Muscle of leg (tissue), 16 donors: ENCODE measurements around the gene STAP2. TPM values are rescaled to one million over a fixed set of nuclear protein-coding genes. Genes with fewer than 3 reads are reported as not detected.

Source experiments
- DNase-seq: peaks from one replicate; pipeline ENCODE4 v3.0.0; 2013
- H3K27ac ChIP-seq: one replicate; pipeline ENCODE4 v1.5.1; 2013; ENCODE audit warnings: mild to moderate bottlenecking, low read length, control low read depth
- H3K27me3 ChIP-seq: one replicate; pipeline ENCODE4 v1.6.1; 2013; ENCODE audit warnings: low read length; ENCODE audit not compliant: control insufficient read depth, insufficient read depth
- H3K36me3 ChIP-seq: one replicate; pipeline ENCODE4 v1.6.1; 2013; ENCODE audit warnings: low read length; ENCODE audit not compliant: control insufficient read depth, insufficient read depth
- H3K4me1 ChIP-seq: one replicate; pipeline ENCODE4 v1.6.1; 2013; ENCODE audit warnings: low read length; ENCODE audit not compliant: control insufficient read depth, insufficient read depth
- H3K4me3 ChIP-seq: one replicate; pipeline ENCODE4 v1.5.1; 2013; ENCODE audit warnings: low read length, control low read depth
- H3K9me3 ChIP-seq: replicated peaks from 2 replicates; pipeline ENCODE4 v1.6.1; 2013; ENCODE audit warnings: low read depth, low read length; ENCODE audit not compliant: control insufficient read depth
- WGBS: methylation state at CpG from one replicate; pipeline ENCODE4 v1.1.5; 2013; ENCODE audit warnings: missing lambda C conversion rate; ENCODE audit not compliant: insufficient coverage; 5-methylcytosine and 5-hydroxymethylcytosine counted together
- long read RNA-seq, 11 donors: transcript quantifications; one replicate each; lab custom pipeline, GENCODE V29; 2026
- polyA plus RNA-seq, 8 donors: library from polyadenylated mRNA; unstranded; fragments of 120-200 nt; gene quantifications; one replicate each; pipeline versions ENCODE4 v1.2.1 to v1.2.3, GENCODE V29; 2013; ENCODE audit warnings: inconsistent platforms in 1 of 8, low replicate concordance in 1 of 8; ENCODE audit not compliant: insufficient read length in 8 of 8, insufficient read depth in 1 of 8
- total RNA-seq: library from RNA; stranded (reverse); fragments of 120-200 nt; gene quantifications from one replicate; pipeline ENCODE4 v1.2.4, GENCODE V29; 2013

STAP2 gene, protein sequence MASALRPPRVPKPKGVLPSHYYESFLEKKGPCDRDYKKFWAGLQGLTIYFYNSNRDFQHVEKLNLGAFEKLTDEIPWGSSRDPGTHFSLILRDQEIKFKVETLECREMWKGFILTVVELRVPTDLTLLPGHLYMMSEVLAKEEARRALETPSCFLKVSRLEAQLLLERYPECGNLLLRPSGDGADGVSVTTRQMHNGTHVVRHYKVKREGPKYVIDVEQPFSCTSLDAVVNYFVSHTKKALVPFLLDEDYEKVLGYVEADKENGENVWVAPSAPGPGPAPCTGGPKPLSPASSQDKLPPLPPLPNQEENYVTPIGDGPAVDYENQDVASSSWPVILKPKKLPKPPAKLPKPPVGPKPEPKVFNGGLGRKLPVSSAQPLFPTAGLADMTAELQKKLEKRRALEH
- 4.8 TPM for total RNA-seq
- polyA plus RNA-seq, result 10 to 100 TPM in 1 of 8 donors, 1 to 10 TPM in 7; 3.9 to 10.8 (median 5.4) TPM
- long read RNA-seq, donor 1, partial matches to known transcripts, result 0 of 1 reads
- long read RNA-seq, donor 1, other reads (novel, unspliced or antisense), result 0 of 1 reads
- long read RNA-seq, donor 2, partial matches to known transcripts, result 0 of 1 reads
- long read RNA-seq, donor 2, other reads (novel, unspliced or antisense), result 0 of 1 reads
- long read RNA-seq, donor 3, result 0 reads
- long read RNA-seq, donor 4, result 0 reads
- long read RNA-seq, donor 5, partial matches to known transcripts, result 0 of 3 reads
- long read RNA-seq, donor 5, other reads (novel, unspliced or antisense), result 0 of 3 reads
- long read RNA-seq, donor 6, partial matches to known transcripts, result 0 of 2 reads
- long read RNA-seq, donor 6, other reads (novel, unspliced or antisense), result 0 of 2 reads
- long read RNA-seq, donor 7, partial matches to known transcripts, result 0 of 2 reads
- long read RNA-seq, donor 7, other reads (novel, unspliced or antisense), result 0 of 2 reads
- long read RNA-seq, donor 8, partial matches to known transcripts, result 0 of 1 reads
- long read RNA-seq, donor 8, other reads (novel, unspliced or antisense), result 0 of 1 reads
- long read RNA-seq, donor 9, result 0 reads
- long read RNA-seq, donor 10, result 0 reads
- long read RNA-seq, donor 11, result 0 reads

DNA sequence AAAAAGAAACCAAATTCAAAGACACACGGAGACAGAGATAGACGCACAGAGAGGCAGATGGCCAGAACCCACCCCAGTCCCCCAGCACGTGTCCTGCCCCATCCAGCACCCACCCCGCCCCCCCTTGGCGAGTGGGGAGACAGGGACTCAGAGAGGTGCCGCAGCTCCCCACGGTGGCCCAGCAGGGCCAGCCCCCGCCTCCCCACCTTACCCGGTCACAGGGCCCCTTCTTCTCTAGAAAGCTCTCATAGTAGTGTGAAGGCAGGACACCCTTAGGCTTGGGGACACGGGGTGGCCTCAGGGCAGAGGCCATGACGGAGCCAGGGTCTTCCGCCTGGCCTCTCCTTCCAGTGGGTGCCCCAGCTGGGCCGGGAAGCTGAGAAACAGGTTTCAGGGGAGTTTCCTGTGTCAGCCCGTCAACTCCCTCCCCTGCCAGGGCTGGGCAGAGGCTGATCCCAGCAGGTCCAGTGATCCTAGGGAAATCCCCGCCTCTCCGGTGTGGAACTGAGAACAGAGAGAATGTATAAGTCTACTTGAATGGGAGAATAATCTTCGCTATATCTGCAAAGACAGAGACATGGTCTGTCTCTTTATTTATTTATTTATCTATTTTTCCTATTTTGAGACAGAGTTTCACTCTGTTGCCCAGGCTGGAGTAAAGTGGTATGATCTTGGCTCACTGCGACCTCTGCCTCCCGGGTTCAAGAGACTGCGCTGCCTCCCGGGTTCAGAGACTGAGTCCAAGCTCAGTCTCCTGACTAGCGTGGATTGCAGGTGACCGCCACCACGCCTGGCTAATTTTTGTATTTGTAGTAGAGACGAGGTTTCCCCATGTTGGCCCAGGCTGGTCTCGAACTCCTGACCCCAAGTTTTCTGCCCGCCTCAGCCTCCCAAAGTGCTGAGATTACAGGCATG, at the start of gene STAP2:
Gene STAP2, minus strand, starts transcription at position 387 of the 915 bp plus-strand sequence. Its CDS starts 74 bp downstream, at position 313.
- Histone ChIP-seq H3K4me1 (peaks cover 19% of the 10 kb centered on the region), H3K36me3 (no peaks in the 10 kb centered on the region), H3K27ac (peak within 1 kb of the TSS; percentile 77), H3K9me3 (no peaks in the 10 kb centered on the region), H3K27me3 (no peaks in the 10 kb centered on the region), H3K4me3 (peak within 1 kb of the TSS; percentile 30)
- 81% methylated on average over 7 of the region's 27 CpGs for WGBS
- DNase-seq, result peak; percentile 27

DNA sequence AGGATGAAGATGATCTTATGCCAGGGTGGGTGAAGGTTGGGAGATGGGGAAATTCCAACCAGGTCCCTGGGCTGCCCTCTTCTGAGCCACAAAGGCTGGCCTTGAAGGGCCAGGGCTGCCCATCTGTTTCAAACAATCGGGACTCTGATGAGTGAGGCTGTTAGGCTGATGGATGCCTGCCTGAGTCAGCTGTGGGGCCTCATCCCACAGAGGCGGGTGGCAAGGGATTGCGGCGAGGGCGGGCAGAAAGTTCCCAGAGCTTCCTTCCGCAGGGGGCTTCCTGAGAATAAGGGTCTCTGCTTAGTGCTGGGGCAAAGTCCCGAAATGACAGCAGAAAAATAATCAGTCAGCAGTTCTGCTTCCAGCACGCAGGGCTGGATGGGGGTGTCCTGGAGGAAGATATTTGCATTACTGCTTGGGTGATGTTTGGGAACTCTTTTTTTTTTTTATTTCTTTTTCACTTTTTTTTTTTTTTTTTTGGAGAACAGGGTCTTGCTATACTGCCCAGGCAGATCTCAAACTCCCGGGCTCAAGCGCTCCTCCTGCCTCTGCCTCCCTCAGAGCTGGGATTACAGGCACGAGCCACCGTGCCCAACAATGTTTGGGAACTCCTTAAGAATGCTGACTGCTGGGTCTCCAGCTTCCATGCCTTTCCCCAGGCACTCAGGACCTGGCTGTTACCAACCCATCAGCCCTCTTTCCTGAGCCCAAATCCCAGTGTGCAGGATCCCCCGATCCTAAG, 47.6 kb upstream of the STAP2 start:
- Histone ChIP-seq H3K36me3 (peaks cover 42% of the 10 kb centered on the region), H3K27ac (peak overlapping the region; percentile 10), H3K9me3 (no peaks in the 10 kb centered on the region), H3K4me3 (no peak overlapping the region), H3K27me3 (no peaks in the 10 kb centered on the region), H3K4me1 (peaks cover 55% of the 10 kb centered on the region)
- peak; percentile 21 for DNase-seq
- 75% methylated on average over 8 of the region's 13 CpGs for WGBS

DNA sequence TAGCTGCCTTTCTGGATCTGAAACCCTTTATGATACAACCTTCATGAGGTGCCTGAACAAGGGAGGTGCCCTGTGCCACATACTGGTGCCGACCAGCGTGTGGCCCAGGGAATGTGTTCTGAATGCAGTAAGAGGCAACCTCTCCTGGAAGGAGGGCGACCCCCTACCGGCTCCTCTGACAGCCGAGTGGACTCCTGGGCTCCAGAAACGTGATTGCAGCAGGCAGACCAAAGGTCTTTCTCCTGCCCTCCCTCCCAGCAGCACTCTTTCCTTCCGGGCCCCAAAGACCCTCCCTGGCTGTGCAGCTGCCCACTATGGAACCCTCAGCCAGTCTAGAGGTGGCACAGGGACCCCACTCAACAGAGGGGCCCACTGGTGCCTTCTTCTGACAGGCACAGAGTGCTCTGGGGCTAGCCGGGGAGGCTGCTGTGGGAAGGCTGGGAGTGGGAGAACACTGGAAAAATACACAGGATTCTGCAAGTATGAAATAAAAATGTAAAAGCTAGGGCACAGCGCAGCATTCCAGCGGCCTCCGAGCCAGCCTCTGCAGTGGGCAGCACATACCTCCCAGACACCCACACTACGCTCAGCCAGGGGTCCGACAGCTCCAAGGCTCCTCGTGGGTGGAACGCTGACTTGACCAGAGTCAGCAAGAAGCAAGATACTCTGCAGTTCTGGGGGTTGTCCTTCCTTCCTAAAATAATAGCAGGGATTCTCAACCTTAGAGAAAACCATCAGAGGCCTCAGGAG, 46.8 kb upstream of the STAP2 start:
- peaks cover 52% of the 10 kb centered on the region for H3K4me1 ChIP-seq
- no peaks in the 10 kb centered on the region for H3K27me3 ChIP-seq
- WGBS, result 85% methylated on average over 12 of the region's 15 CpGs
- DNase-seq, result no peak
- H3K36me3 ChIP-seq, result peaks cover 42% of the 10 kb centered on the region
- peak overlapping the region; percentile 10 for H3K27ac ChIP-seq
- no peak overlapping the region for H3K4me3 ChIP-seq
- no peaks in the 10 kb centered on the region for H3K9me3 ChIP-seq

DNA sequence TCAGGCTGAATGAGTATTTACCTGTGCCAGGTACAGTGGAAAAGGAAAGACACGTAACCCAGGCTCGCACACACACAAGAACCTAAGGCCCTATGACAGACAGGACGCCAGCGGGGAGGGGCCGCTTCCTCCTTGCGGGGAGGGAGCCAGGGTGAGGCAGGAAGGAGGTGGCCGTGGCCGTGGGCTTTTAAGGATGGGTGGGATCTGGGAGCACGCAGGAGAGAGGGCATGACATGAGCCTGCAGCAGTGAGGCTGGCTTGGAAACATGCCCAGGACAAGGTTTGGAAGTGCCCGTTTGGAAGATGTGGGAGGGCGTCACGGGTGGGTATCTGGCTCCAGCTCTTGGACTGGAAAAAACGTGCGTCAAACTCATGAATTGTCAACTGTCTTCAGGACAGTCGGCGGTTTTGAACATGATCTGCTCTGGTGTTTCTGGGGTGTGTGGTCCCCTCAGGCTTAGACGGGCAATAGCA, 41.7 kb upstream of the STAP2 start:
- no peaks in the 10 kb centered on the region for H3K27me3 ChIP-seq
- peaks cover 57% of the 10 kb centered on the region for H3K4me1 ChIP-seq
- H3K27ac ChIP-seq, result peak overlapping the region; percentile 64
- 45% methylated on average over 16 of the region's 17 CpGs for WGBS
- no peaks in the 10 kb centered on the region for H3K9me3 ChIP-seq
- H3K36me3 ChIP-seq, result peaks cover 31% of the 10 kb centered on the region
- H3K4me3 ChIP-seq, result no peak overlapping the region
- peak; percentile 33 for DNase-seq

DNA sequence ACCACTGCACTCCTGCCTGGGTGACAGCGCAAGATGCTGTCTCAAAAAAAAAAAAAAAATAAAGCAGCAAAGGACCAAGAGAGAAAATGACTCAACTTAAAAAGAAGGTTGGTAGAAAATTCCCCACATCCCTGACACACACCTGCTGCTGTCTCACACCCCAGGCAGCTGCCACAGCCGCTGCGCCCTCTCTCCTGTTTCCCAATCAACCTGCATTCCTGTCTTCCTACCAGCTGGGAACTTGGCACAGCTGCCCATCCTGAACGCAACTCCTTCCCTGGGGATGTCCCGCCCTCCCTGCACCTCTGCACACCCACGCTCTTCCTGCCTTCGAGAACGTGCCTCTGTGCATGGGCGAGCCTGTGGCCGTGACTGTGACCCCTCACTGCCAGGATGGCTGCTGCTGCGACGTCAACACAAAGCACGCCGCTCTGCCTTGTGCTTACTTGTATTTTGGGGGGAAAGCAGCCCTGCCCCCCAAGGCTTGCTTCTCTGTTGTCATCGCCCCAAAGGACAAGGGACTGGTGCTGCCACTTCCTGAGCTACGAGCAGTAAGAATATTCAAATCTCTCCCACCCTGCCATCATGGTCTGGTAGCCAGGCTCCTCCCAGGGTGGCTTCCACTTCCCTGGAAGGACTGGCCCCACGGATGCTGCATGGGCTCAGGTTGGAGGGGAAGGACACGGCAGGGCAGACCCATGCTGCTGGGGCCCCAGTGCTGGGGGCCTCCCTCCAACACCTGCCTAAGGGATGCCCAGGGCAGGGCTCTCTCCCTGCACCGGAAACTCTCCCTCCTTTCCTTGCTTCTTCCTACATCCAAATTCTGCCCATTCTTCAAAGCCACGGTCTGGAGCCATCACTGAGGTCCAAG, 41.0 kb upstream of the STAP2 start:
- Histone ChIP-seq H3K27ac (peak overlapping the region; percentile 64), H3K9me3 (no peaks in the 10 kb centered on the region), H3K36me3 (peaks cover 25% of the 10 kb centered on the region), H3K4me3 (no peak overlapping the region), H3K4me1 (peaks cover 61% of the 10 kb centered on the region), H3K27me3 (no peaks in the 10 kb centered on the region)
- peak; percentile 73 for DNase-seq
- 44% methylated on average over 8 of the region's 20 CpGs for WGBS

DNA sequence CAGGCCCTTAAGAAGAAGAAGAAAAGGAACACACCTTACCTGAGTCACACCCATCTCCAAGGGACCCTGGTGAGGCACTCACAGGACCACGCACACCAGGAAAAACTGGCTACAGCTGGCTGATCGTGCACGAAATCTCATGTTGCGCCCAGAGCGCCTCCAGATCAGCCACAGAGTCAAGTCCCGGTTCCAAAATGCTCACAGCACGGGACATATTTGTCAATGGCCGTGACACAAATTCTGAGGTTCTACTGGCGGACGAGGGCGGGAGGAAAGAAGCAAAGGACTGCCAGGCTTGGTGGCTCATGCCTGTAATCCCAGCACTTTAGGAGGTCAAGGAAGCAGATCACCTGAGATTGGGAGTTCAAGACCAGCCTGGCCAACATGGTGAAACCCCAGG, 40.3 kb upstream of the STAP2 start:
- 84% methylated on average over 11 of the region's 11 CpGs for WGBS
- DNase-seq, result no peak
- H3K4me3 ChIP-seq, result no peak overlapping the region
- H3K27ac ChIP-seq, result peak overlapping the region; percentile 64
- H3K36me3 ChIP-seq, result peaks cover 18% of the 10 kb centered on the region
- peaks cover 68% of the 10 kb centered on the region for H3K4me1 ChIP-seq
- no peaks in the 10 kb centered on the region for H3K9me3 ChIP-seq
- no peaks in the 10 kb centered on the region for H3K27me3 ChIP-seq

DNA sequence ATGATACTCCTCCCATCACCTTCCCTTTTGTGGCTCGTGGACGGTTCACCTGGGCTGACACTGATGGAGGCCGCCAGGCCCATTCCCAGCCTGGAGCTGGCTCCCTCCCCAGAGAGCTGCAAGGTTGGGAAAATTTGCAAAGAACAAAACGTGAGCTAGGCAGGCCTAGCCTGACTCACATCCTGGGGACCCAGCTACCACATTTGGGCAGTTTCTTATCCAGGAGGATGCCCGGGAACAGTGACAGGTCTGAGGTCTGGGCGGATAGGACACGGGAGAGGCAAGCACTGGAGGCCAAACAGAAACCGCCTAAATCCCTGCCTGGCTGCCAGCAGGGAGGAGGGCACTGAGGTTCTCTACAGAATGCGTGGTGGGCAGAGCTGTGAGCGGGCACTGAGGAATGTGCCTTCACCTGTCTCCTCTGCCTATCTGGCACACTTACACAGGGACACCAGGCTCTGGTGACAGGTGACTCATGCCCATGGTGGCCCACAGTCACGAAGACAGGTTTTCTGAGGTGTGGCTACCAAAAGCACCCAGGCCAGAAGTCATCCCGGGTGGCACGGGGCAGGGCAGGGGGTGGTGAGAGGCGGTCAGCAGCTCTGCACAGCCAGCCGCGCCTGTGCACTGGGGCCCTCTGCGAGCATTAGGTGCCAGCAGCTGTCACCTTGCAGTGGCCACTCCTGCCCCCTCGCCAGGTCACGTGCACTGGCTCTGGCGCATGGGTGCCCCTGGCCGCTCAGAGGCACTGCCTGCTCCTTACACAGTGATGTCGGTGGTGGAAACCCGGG, 38.6 kb upstream of the STAP2 start:
- Histone ChIP-seq H3K27ac (peak overlapping the region; percentile 35), H3K9me3 (no peaks in the 10 kb centered on the region), H3K27me3 (no peaks in the 10 kb centered on the region), H3K4me3 (no peak overlapping the region), H3K36me3 (peaks cover 10% of the 10 kb centered on the region), H3K4me1 (peaks cover 85% of the 10 kb centered on the region)
- no peak for DNase-seq
- WGBS, result 77% methylated on average over 19 of the region's 23 CpGs
